ENCODE data around the gene PAIP2.
"Not testable (repeated sequence)": the region's sequence is repeated elsewhere in the genome, so short reads cannot be mapped to it uniquely, and the experiment has no call there.

Gene PAIP2

GRCh38 chr5:139341689-139342422, at the start of gene PAIP2:
Gene PAIP2, plus strand, starts transcription at chr5:139341854. Its CDS starts 21,931 bp downstream, at chr5:139363785.
- peak; percentile 99 for DNase-seq

GRCh38 chr5:139293202-139293506, 48.5 kb upstream of the PAIP2 start:
- DNase-seq, result no peak

GRCh38 chr5:139293507-139294373, 47.9 kb upstream of the PAIP2 start, which contains the start of gene MATR3:
Gene MATR3, plus strand, starts transcription at chr5:139293740. Its CDS starts 13,676 bp downstream, at chr5:139307416.
- DNase-seq, result peak; percentile 94

- DNase-seq, result peak; percentile 54
Observed at GRCh38 chr5:139294374-139295165, 47.1 kb upstream of the PAIP2 start.

GRCh38 chr5:139295346-139296057, 46.2 kb upstream of the PAIP2 start:
- DNase-seq, result no peak

- DNase-seq, result no peak
Observed at GRCh38 chr5:139296198-139296597, 45.5 kb upstream of the PAIP2 start.

GRCh38 chr5:139296862-139297326, 44.8 kb upstream of the PAIP2 start:
- no peak for DNase-seq

- no peak for DNase-seq
Observed at GRCh38 chr5:139297439-139298133, 44.1 kb upstream of the PAIP2 start.

- no peak for DNase-seq
Observed at GRCh38 chr5:139298242-139298641, 43.4 kb upstream of the PAIP2 start.

- DNase-seq, result no peak
Observed at GRCh38 chr5:139299486-139299885, 42.2 kb upstream of the PAIP2 start.

GRCh38 chr5:139301808-139302499, 39.7 kb upstream of the PAIP2 start:
- no peak for DNase-seq

- DNase-seq, result no peak
Observed at GRCh38 chr5:139304391-139305324, 37.0 kb upstream of the PAIP2 start.

- no peak for DNase-seq
Observed at GRCh38 chr5:139306197-139306596, 35.5 kb upstream of the PAIP2 start.

- DNase-seq, result no peak
Observed at GRCh38 chr5:139306628-139307379, 34.9 kb upstream of the PAIP2 start.

- DNase-seq, result no peak
Observed at GRCh38 chr5:139308797-139309196, 32.9 kb upstream of the PAIP2 start.

- not testable (repeated sequence) for DNase-seq
Observed at GRCh38 chr5:139310715-139311186, 30.9 kb upstream of the PAIP2 start.

GRCh38 chr5:139312075-139312474, 29.6 kb upstream of the PAIP2 start:
- DNase-seq, result no peak

GRCh38 chr5:139314276-139314675, 27.4 kb upstream of the PAIP2 start:
- no peak for DNase-seq

- no peak for DNase-seq
Observed at GRCh38 chr5:139315056-139315615, 26.5 kb upstream of the PAIP2 start.

All from CD4-positive, alpha-beta T cell treated with Interleukin-6 for 4 hours (primary cell).